ENCODE measurements around the gene GALNT2.

Gene GALNT2

GRCh38 chr1:230314142-230314470, 247.1 kb downstream of the GALNT2 start:
- H3K4me1 ChIP-seq (ENCODE audit: insufficient read depth, low read length, poor library complexity, severe bottlenecking), result peaks cover 4% of the 10 kb centered on the region
- H3K79me2 ChIP-seq (ENCODE audit: insufficient read depth, low read length), result no peaks in the 10 kb centered on the region
- H3F3A ChIP-seq (ENCODE audit: low read depth), result no peaks in the 10 kb centered on the region
- H3K36me3 ChIP-seq (ENCODE audit: insufficient read depth, low read length), result no peaks in the 10 kb centered on the region
- no peak overlapping the region for H2AFZ ChIP-seq (ENCODE audit: low read length)
- H3K4me2 ChIP-seq (ENCODE audit: low read depth, low read length, poor library complexity, severe bottlenecking), result no peak overlapping the region
- TF ChIP-seq EZH2phosphoT487 (IDR thresholded peaks at IDR 0.05; ENCODE audit: borderline replicate concordance), result no peak
- no peak for TF ChIP-seq CTCF (conservative IDR thresholded peaks at IDR 0.05; ENCODE audit: low read length)
- H3K9ac ChIP-seq (ENCODE audit: low read depth, low read length, poor library complexity, severe bottlenecking), result no peak overlapping the region
- H4K20me1 ChIP-seq (ENCODE audit: insufficient read depth, low read length, poor library complexity, severe bottlenecking), result no peaks in the 10 kb centered on the region
- H3K9me2 ChIP-seq (replicated peaks; ENCODE audit: low read depth, low read length), result no peaks in the 10 kb centered on the region
- no peaks in the 10 kb centered on the region for H3K27me3 ChIP-seq (ENCODE audit: insufficient read depth, low read length, poor library complexity, severe bottlenecking)
- no peaks in the 10 kb centered on the region for H3K9me3 ChIP-seq (ENCODE audit: insufficient read depth, low read depth, low read length)
- no peak overlapping the region for H3K4me3 ChIP-seq (ENCODE audit: low read length, poor library complexity, severe bottlenecking)

DNA sequence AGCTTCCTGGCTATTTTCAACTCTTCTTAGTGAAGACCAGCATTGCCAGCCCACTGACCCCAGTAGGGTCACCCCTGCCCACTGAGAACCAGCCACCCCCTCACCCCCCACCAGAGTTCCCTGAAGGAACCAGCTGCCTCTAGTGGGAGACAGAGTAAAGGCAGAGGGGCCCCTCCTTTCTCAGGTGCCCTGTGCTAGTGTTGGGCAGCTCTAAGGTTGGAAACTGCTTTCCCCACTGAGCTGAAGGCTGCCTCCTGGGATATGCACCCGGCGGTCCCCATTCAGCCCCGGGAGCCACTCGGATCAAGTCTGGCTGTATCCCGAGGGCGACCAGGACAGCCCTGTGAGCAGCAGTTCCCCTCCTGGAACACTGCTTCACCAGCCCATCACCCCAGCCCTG, 248.1 kb downstream of the GALNT2 start:
- no peak overlapping the region for H3K4me2 ChIP-seq (ENCODE audit: low read depth, low read length, poor library complexity, severe bottlenecking)
- no peaks in the 10 kb centered on the region for H3F3A ChIP-seq (ENCODE audit: low read depth)
- peak; percentile 35; the same call in 1 of the 2 replicates for TF ChIP-seq CTCF (conservative IDR thresholded peaks at IDR 0.05; ENCODE audit: low read length)
- TF ChIP-seq EZH2phosphoT487 (IDR thresholded peaks at IDR 0.05; ENCODE audit: borderline replicate concordance), result no peak
- peaks cover 4% of the 10 kb centered on the region for H3K4me1 ChIP-seq (ENCODE audit: insufficient read depth, low read length, poor library complexity, severe bottlenecking)
- H2AFZ ChIP-seq (ENCODE audit: low read length), result no peak overlapping the region
- no peaks in the 10 kb centered on the region for H3K36me3 ChIP-seq (ENCODE audit: insufficient read depth, low read length)
- H3K9me3 ChIP-seq (ENCODE audit: insufficient read depth, low read depth, low read length), result no peaks in the 10 kb centered on the region
- H3K9me2 ChIP-seq (replicated peaks; ENCODE audit: low read depth, low read length), result no peaks in the 10 kb centered on the region
- no peaks in the 10 kb centered on the region for H3K27me3 ChIP-seq (ENCODE audit: insufficient read depth, low read length, poor library complexity, severe bottlenecking)
- no peak overlapping the region for H3K9ac ChIP-seq (ENCODE audit: low read depth, low read length, poor library complexity, severe bottlenecking)
- H3K79me2 ChIP-seq (ENCODE audit: insufficient read depth, low read length), result no peaks in the 10 kb centered on the region
- no peaks in the 10 kb centered on the region for H4K20me1 ChIP-seq (ENCODE audit: insufficient read depth, low read length, poor library complexity, severe bottlenecking)
- H3K4me3 ChIP-seq (ENCODE audit: low read length, poor library complexity, severe bottlenecking), result no peak overlapping the region

GRCh38 chr1:230316864-230317745, 250.1 kb downstream of the GALNT2 start:
- Histone ChIP-seq H3K9me2 (replicated peaks; ENCODE audit: low read depth, low read length) (no peaks in the 10 kb centered on the region), H4K20me1 (ENCODE audit: insufficient read depth, low read length, poor library complexity, severe bottlenecking) (no peaks in the 10 kb centered on the region), H3F3A (ENCODE audit: low read depth) (no peaks in the 10 kb centered on the region), H3K27me3 (ENCODE audit: insufficient read depth, low read length, poor library complexity, severe bottlenecking) (no peaks in the 10 kb centered on the region), H3K4me1 (ENCODE audit: insufficient read depth, low read length, poor library complexity, severe bottlenecking) (no peaks in the 10 kb centered on the region), H3K36me3 (ENCODE audit: insufficient read depth, low read length) (no peaks in the 10 kb centered on the region), H3K4me3 (ENCODE audit: low read length, poor library complexity, severe bottlenecking) (no peak overlapping the region), H3K4me2 (ENCODE audit: low read depth, low read length, poor library complexity, severe bottlenecking) (no peak overlapping the region), H3K9ac (ENCODE audit: low read depth, low read length, poor library complexity, severe bottlenecking) (no peak overlapping the region), H2AFZ (ENCODE audit: low read length) (no peak overlapping the region), H3K79me2 (ENCODE audit: insufficient read depth, low read length) (no peaks in the 10 kb centered on the region), H3K9me3 (ENCODE audit: insufficient read depth, low read depth, low read length) (no peaks in the 10 kb centered on the region)
- TF ChIP-seq CTCF (conservative IDR thresholded peaks at IDR 0.05; ENCODE audit: low read length), result no peak
- no peak for TF ChIP-seq EZH2phosphoT487 (IDR thresholded peaks at IDR 0.05; ENCODE audit: borderline replicate concordance)
